G401 (cell line): Measurements from ENCODE around the gene CLSTN2. TPM values are rescaled to one million over a fixed set of nuclear protein-coding genes. Genes with fewer than 3 reads are reported as not detected.
A peak's percentile ranks its signal among the peaks of the same experiment; 100 is the strongest.

Experiments used
- DNase-seq: peaks from one replicate; pipeline ENCODE4 v3.0.0-alpha.2; 2015; ENCODE audit warnings: low spot score
- in situ Hi-C: cut with HindIII; loops from 2 replicates; pipeline ENCODE4 v1.10.0; 2016; ENCODE audit warnings: low sequenced_read_pairs, mixed read lengths
- total RNA-seq: library from RNA; depleted of rRNA; stranded (reverse); fragments of >200 nt; shearing (Covaris generic); gene quantifications from 2 replicates; pipeline ENCODE4 v1.2.3, GENCODE V29; 2014

Gene CLSTN2
- total RNA-seq, 1 experiment from 2014 or later = 5.2 TPM

- no peak for DNase-seq
- in situ Hi-C loops = no loop called here
These were observed 533.4 kb downstream of the CLSTN2 start for GRCh38 chr3:140468407-140468806.

DNA sequence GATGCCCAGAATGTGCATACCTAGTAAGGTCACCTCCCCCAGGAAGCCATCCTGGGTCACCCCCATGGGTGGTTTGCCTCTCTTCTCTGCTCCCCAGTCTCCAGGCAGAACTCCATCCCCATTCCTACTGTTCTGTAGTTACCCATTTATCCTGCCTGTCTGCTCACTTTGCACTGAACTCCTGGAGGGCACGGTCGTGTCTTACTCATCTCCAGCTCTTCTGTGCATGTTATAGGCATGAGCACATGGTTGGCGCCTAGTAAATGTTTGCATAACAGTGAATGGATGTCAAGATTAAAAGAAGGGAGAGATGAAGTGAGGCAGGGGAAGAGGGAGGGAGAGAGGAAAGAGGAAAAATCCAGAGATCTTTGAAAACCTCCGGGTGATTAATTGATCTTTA, 534.5 kb downstream of the CLSTN2 start:
- in situ Hi-C loops = no loop called here
- DNase-seq = no peak

DNA sequence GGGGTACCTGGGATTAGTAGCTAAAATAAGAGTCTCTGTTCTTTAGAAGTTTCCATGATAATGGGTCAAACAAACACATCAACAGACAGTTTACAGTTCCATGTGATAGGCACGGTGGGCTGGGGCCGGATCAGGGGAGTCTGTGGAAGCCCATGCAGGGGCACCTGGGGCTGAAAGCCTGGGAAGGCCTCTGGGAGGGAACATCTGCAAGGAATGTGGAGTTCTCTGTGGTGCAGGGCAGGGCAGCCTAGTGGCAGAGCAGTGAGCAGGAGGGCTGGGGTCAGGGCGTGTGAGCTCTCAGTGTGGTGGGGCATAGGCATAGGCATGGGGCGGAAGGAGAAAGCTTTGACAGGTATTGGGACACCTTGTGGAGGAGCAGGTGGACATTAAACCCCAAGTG, 535.2 kb downstream of the CLSTN2 start:
- in situ Hi-C loops = no loop called here
- DNase-seq = no peak

- DNase-seq = no peak
- in situ Hi-C loops = no loop called here
These were observed 536.0 kb downstream of the CLSTN2 start for GRCh38 chr3:140470962-140471361.

DNA sequence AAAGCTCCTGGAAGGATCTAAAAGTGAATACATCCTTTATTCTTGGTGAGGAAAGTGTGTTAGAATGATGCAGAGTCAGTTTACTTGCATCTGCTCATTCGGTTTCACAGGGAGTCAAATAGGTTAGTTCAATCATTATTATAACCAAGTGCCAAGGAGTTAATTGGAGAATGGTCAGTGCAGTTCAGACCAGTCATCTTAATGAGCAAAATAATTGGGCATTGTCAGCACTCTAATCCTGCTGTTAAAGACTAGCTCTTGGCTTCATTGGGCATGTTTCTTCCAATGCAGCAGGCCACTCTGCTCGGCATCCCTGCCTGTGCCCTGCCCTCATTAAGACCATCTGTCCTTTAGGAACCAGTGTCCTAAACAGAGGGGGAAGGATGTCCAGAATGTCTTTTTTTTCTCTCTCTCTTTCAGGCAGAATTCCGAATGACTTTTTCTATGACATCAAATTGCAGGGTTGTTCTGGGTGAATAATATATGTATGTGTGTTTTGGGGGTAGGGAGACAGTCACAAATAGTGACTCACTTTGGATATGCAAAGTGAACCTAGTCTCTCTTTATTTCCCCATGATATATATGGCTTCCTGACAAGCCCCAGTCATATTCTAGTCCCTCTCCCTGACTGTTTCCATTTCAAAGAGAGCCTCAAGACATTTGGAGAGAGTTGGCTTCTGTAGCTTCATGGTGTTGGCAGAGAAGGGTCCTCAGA, 537.5 kb downstream of the CLSTN2 start:
- DNase-seq = no peak
- in situ Hi-C loops = no loop called here

DNA sequence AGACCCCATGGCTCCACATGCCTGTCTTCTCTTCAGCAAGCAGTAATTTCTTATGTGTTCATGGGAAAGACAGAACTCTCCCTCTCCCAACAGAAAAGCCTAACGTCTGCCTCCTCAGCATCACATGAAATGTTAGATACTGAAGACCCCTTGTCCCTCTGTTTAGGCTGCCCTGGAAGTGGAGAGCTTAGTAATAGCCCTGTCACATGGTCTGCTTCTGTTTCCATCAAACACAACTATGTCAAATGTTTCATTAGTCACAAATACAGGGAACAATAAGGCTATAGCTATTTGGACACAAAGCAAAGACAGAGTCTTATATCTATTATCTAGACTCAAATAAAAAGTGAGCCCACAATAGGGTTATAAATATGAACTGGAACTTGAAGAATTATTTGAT, 552.6 kb downstream of the CLSTN2 start:
- in situ Hi-C loops = no loop called here
- no peak for DNase-seq

DNA sequence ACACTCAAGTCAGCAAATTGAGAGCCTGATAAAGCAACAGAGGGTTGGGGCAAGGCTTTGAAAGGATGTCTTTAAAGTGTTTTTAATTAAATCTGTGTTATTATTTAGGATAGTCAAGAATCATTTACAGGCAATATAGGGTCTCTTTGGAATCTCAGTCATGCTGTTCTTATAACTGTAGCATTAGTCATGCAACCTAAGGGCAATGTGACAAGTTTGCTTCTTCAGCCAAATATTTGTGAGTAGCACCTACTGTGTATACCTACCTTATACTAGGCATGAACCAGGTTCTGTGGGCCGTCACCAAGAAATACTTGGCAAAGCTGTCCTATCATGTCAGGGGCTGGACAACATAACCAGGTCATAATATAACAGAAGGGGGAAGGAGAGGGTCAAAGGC, 558.3 kb downstream of the CLSTN2 start:
- in situ Hi-C loops = no loop called here
- DNase-seq = no peak

GRCh38 chr3:140494970-140495369, 560.0 kb downstream of the CLSTN2 start:
- in situ Hi-C loops = no loop called here

GRCh38 chr3:140497331-140497730, 562.3 kb downstream of the CLSTN2 start:
- no peak for DNase-seq
- in situ Hi-C loops = no loop called here

More at GRCh38 chr3:140494970-140495369, 560.0 kb downstream of the CLSTN2 start:
- DNase-seq = no peak

- in situ Hi-C loops = no loop called here
These were observed 564.3 kb downstream of the CLSTN2 start for GRCh38 chr3:140499114-140499757.

DNA sequence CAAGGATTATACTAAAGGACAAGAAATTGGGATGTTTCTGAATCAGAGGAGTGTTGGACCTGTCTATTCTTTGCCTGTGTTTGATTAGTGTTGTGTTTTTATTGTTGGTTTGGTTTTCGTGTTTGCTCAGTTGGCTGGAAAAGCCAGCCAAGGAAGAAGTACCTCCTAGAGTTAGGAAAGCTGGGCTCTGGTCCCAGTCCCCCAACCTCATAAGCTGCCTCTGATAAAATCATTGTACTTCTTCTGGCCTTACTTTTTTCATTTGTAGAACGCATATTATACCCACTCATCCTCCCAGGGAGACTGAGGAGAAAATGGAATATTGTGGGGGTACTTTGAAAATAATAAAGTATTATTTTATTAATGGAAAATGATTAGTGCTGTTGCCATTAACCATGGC, 565.5 kb downstream of the CLSTN2 start:
- DNase-seq = no peak
- in situ Hi-C loops = no loop called here

More at GRCh38 chr3:140499114-140499757, 564.3 kb downstream of the CLSTN2 start:
- DNase-seq = peak; percentile 9

DNA sequence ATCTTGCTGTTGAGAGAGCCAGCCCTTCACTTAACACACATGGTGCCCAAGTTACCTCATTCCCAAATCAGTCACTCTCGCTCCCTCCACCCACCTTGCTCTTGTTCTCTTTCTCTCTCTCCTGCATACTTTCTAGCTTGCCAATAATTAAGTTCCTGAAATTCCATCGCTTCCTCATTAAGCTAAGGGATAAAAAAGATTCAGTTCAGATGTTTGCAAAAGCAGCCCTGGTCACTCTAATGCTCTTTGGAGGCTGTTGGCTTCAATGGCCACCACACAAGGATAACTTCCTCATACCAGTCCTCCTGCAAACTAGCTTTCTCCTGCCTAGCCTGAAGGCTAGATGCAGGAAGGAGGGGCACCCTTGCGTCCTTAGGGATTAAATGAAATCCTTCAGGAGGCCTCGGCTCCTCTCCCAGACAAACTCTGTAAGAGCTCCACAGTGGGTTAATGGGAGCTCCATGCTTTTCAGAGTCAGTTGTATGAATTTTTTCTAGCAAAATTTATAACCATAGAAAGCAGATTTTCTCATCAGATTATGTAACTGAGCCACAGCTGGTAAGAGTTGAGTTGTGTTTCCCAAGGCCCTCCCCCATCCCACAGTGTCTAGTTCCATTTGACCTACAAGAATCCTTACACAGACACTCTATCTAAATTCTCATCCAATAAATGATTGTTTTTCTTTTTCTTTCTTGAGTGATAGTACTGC, 566.2 kb downstream of the CLSTN2 start:
- in situ Hi-C loops = no loop called here
- no peak for DNase-seq

- in situ Hi-C loops = no loop called here
- no peak for DNase-seq
These were observed 566.9 kb downstream of the CLSTN2 start for GRCh38 chr3:140501770-140502364.

GRCh38 chr3:140505213-140505612, 570.2 kb downstream of the CLSTN2 start:
- no peak for DNase-seq
- in situ Hi-C loops = no loop called here

GRCh38 chr3:140505876-140506275, 570.9 kb downstream of the CLSTN2 start:
- in situ Hi-C loops = no loop called here
- no peak for DNase-seq

DNA sequence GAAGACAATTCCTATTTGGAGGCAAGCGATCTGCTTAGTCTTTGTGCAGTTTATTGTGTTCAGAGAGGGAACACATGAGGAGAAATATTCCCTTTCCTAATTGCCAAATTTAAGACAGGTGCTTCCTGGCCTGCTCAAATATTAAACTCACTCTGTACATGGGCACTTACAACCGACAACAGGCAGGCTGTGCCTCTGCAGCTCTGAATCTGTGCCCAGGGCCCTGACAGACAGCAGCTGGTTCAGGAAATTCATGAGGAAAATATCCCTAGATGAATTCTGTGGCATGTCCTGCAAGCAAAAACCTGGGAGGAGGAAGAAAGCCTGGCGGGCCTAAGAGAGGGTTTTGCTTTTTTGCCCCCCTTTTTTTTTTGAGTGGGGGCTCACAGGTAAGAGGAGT, 573.6 kb downstream of the CLSTN2 start:
- DNase-seq = no peak
- in situ Hi-C loops = no loop called here

GRCh38 chr3:140509534-140509933, 574.5 kb downstream of the CLSTN2 start:
- in situ Hi-C loops = no loop called here
- DNase-seq = no peak

GRCh38 chr3:140510303-140510861, 575.4 kb downstream of the CLSTN2 start:
- in situ Hi-C loops = no loop called here
- DNase-seq = no peak

DNA sequence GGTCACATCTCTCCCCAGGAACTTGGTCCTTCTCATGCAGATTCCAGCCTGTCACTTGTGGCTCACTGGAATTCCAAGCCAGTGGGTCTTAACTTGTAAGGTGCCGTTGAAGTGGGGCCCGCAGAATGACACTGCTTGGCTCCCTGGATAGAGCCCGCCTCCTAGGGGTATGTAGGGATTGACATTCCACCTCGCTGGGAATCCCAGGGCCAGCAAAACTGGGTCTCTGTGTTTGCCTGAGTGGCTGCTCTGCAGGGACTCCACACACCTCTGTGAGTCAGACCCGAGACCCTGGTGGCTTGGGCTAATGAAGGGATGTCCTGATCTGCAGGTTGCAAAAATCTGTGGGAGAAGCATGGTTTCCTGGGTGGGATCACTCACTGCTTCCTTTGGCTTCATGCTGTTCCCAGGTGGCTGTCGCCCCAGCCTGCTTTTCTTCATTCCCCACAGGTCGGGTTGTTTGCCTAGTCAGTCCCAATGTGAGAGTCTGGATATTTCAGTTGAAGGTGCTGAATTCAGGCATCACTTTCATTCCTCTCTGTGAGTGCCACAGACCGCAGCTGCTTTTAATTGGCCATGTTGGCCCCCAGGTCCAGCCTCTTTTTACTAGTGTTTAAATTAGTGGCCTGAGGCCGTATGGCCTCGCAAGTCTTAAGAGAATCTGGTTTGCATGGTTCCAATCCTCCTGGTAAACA, 586.9 kb downstream of the CLSTN2 start:
- no peak for DNase-seq
- in situ Hi-C loops = no loop called here
